ENCODE data around the gene TMEM255A. TPM values are rescaled to one million over a fixed set of nuclear protein-coding genes. Genes with fewer than 3 reads are reported as not detected.
"Not testable (repeated sequence)": the region's sequence is repeated elsewhere in the genome, so short reads cannot be mapped to it uniquely, and the experiment has no call there.

TMEM255A gene
- total and polyA plus RNA-seq, 3 donors from 2014 or later: 0.43 to 2.2 (median 0.87) TPM

DNA sequence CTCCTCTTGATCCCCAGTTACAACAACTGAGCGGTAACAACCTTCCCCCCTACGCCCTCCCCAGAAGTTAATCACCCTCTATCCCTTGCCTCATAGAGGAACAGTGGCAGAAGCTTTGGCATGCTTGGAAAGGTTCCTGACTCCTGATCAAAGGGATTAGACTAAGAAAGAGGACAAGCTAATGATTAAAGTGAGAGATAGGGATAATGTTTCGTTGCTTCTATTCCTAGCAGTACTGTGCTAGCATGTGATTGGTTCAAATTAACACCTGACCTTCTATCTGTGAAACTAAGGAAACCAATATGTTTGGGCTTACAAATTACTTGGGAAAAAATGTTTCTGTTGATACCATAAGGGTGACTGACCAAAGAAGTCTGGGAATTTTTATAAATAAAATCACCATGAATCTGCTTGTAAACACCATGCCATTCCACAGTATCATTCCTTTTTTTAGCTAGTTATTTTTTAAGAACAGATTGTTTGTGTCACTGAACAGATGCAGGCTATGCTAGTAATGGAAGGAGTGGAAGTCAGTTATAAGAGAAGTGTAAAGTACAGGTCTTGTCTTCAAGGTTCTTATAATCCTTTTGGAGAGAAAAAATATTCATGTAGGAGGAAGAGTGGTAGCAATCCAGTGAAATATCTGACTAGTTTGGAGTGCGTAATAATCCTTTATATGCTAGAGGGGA lies 39.3 kb upstream of the TMEM255A start:
- TF ChIP-seq, protein P1, sequence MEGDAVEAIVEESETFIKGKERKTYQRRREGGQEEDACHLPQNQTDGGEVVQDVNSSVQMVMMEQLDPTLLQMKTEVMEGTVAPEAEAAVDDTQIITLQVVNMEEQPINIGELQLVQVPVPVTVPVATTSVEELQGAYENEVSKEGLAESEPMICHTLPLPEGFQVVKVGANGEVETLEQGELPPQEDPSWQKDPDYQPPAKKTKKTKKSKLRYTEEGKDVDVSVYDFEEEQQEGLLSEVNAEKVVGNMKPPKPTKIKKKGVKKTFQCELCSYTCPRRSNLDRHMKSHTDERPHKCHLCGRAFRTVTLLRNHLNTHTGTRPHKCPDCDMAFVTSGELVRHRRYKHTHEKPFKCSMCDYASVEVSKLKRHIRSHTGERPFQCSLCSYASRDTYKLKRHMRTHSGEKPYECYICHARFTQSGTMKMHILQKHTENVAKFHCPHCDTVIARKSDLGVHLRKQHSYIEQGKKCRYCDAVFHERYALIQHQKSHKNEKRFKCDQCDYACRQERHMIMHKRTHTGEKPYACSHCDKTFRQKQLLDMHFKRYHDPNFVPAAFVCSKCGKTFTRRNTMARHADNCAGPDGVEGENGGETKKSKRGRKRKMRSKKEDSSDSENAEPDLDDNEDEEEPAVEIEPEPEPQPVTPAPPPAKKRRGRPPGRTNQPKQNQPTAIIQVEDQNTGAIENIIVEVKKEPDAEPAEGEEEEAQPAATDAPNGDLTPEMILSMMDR (IDR thresholded peaks at IDR 0.05): no peak
- no peak for TF ChIP-seq POLR2A (IDR thresholded peaks at IDR 0.05)
- 75 to 83% methylated on average over 4 of the region's 4 CpGs for WGBS, 2 donors
- Histone ChIP-seq H3K4me1 (no peaks in the 10 kb centered on the region), H3K4me3 (no peak overlapping the region), H3K36me3 (ENCODE audit: low read depth, missing control alignments) (no peaks in the 10 kb centered on the region), H3K27me3 (no peaks in the 10 kb centered on the region), H3K27ac (no peak overlapping the region), H3K9me3 (no peaks in the 10 kb centered on the region)
- DNase-seq: no peak
- intact Hi-C loops (cut with DNase I; ENCODE audit: low total_unique reads): no loop called here

DNA sequence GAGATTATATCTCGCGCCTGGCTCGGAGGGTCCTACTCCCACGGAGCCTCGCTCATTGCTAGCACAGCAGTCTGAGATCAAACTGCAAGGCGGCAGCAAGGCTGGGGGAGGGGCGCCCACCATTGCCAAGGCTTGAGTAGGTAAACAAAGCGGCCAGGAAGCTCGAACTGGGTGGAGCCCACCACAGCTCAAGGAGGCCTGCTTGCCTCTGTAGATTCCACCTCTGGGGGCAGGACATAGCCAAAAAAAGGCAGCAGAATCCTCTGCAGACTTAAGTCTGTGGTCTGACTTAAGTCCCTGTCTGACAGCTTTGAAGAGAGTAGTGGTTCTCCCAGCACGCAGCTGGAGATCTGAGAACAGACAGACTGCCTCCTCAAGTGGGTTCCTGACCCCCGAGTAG lies 33.3 kb upstream of the TMEM255A start:
- WGBS, 2 donors: 79% methylated on average over 8 of the region's 11 CpGs; no CpG with 5 or more reads in 1 of the 2 donors
- not testable (repeated sequence) for H3K36me3 ChIP-seq (ENCODE audit: low read depth, missing control alignments)

DNA sequence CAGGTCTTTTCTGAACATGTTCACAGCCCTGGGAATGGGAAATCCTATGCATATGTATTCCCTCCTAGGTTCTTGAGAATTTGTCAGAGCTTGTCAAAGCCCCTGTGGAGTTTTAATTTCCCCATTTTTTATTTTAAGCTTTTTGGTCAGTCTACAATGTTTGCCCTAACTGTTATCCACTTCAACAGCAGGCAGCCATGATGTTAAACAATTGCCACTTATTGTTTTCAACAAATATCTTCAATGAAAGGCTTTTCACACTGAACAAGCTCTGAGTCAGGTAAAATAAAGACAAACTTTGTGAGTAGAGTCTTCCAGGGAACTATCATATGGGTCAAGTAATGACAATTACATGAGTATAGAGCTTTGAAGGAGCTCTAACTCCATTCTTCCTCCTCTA lies 25.6 kb upstream of the TMEM255A start:
- intact Hi-C loops (cut with DNase I; ENCODE audit: low total_unique reads): no loop called here
- no peak for DNase-seq
- Histone ChIP-seq H3K4me3 (no peak overlapping the region), H3K9me3 (no peaks in the 10 kb centered on the region), H3K27me3 (no peaks in the 10 kb centered on the region), H3K4me1 (no peaks in the 10 kb centered on the region), H3K36me3 (ENCODE audit: low read depth, missing control alignments) (no peaks in the 10 kb centered on the region), H3K27ac (no peak overlapping the region)
- TF ChIP-seq POLR2A (IDR thresholded peaks at IDR 0.05): no peak
- TF ChIP-seq, protein P1 (IDR thresholded peaks at IDR 0.05): no peak

More for the DNA sequence above, 33.3 kb upstream of the TMEM255A start:
- H3K4me1 ChIP-seq; H3K27me3 ChIP-seq; DNase-seq; H3K9me3 ChIP-seq; H3K27ac ChIP-seq; H3K4me3 ChIP-seq; intact Hi-C loops (cut with DNase I; ENCODE audit: low total_unique reads): not testable (repeated sequence)

DNA sequence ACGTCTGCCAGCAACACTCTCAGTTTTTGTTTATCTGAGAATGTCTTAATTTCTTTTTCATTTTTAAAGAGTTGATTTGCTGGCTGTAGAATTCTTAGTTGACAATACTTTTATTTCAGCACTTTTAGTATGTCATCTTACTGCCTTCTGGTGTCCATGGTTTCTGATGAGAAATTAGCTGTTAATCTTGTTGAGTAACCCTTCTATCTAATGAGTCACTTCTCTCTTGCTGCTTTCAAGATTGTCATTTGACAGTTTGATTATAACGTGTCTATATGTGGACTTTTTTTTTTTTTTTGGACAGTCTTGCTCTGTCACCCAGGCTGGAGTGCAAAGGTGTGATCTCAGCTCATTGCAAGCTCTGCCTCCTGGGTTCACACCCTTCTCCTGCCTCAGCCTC lies 24.0 kb upstream of the TMEM255A start:
- H3K27ac ChIP-seq: no peak overlapping the region
- no peaks in the 10 kb centered on the region for H3K27me3 ChIP-seq
- no peak for DNase-seq
- no peak overlapping the region for H3K4me3 ChIP-seq
- intact Hi-C loops (cut with DNase I; ENCODE audit: low total_unique reads): no loop called here
- no peaks in the 10 kb centered on the region for H3K9me3 ChIP-seq
- TF ChIP-seq, protein P1 (IDR thresholded peaks at IDR 0.05): no peak
- TF ChIP-seq POLR2A (IDR thresholded peaks at IDR 0.05): no peak
- no peaks in the 10 kb centered on the region for H3K36me3 ChIP-seq (ENCODE audit: low read depth, missing control alignments)
- H3K4me1 ChIP-seq: no peaks in the 10 kb centered on the region
- WGBS, 2 donors: 86 to 95% methylated on average over 2 of the region's 2 CpGs

DNA sequence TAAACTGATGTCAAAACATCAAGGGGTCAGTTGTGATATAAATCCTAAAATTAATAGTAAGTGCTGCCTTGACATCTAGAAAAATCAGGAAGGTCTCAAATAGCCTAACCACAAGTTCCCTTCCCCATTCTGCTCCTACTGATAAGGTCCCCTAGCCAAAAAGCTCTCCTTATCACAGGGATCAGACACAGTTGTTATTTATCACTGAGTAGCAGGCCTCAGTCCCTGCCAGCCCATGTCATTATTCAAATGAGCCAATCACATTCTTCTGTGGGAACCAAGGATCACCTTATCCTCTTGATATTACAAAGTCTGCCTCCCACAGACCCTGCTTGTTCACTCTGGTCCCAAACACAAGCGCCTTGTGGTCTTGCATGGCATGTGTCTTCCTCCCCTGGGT lies 23.3 kb upstream of the TMEM255A start:
- no peak overlapping the region for H3K27ac ChIP-seq
- H3K4me3 ChIP-seq: no peak overlapping the region
- intact Hi-C loops (cut with DNase I; ENCODE audit: low total_unique reads): no loop called here
- TF ChIP-seq POLR2A (IDR thresholded peaks at IDR 0.05): no peak
- TF ChIP-seq, protein P1 (IDR thresholded peaks at IDR 0.05): no peak
- H3K36me3 ChIP-seq (ENCODE audit: low read depth, missing control alignments): no peaks in the 10 kb centered on the region
- 90% methylated on average over 1 of the region's 1 CpG; no CpG with 5 or more reads in 1 of the 2 donors for WGBS, 2 donors
- no peaks in the 10 kb centered on the region for H3K4me1 ChIP-seq
- no peaks in the 10 kb centered on the region for H3K9me3 ChIP-seq
- H3K27me3 ChIP-seq: no peaks in the 10 kb centered on the region
- DNase-seq: no peak
